Stimulated activated CD8-positive, alpha-beta memory T cell treated with anti-CD3 and anti-CD28 coated beads, Interleukin-2, amount 100 ng/mL, for 1 hour (primary cell): Measurements from ENCODE around the gene ARHGEF10L.

Experiments
- DNase-seq, 2 donors: peaks; one replicate each; pipeline ENCODE4 v3.0.0-alpha.2; 2020; ENCODE audit warnings: low read depth in 2 of 2

Gene ARHGEF10L

GRCh38 chr1:17588048-17588871 is 48.8 kb downstream of the ARHGEF10L start:
- no peak for DNase-seq

- no peak for DNase-seq
Measured at GRCh38 chr1:17591814-17592430, 52.4 kb downstream of the ARHGEF10L start.

GRCh38 chr1:17594026-17594425 is 54.5 kb downstream of the ARHGEF10L start:
- DNase-seq: no peak

- no peak for DNase-seq
Measured at GRCh38 chr1:17594690-17595601, 55.4 kb downstream of the ARHGEF10L start.

- no peak for DNase-seq
Measured at GRCh38 chr1:17595602-17595925, 56.1 kb downstream of the ARHGEF10L start.

GRCh38 chr1:17596186-17596585 is 56.7 kb downstream of the ARHGEF10L start:
- no peak for DNase-seq

- DNase-seq: no peak
Measured at GRCh38 chr1:17596651-17597509, 57.4 kb downstream of the ARHGEF10L start.

- DNase-seq: no peak
Measured at GRCh38 chr1:17597651-17598050, 58.2 kb downstream of the ARHGEF10L start.

GRCh38 chr1:17598251-17598650 is 58.8 kb downstream of the ARHGEF10L start:
- no peak for DNase-seq

- no peak for DNase-seq
Measured at GRCh38 chr1:17599291-17599953, 59.9 kb downstream of the ARHGEF10L start.

GRCh38 chr1:17599954-17600300 is 60.4 kb downstream of the ARHGEF10L start:
- DNase-seq: no peak

- no peak for DNase-seq
Measured at GRCh38 chr1:17600321-17600720, 60.8 kb downstream of the ARHGEF10L start.

GRCh38 chr1:17601643-17602382 is 62.3 kb downstream of the ARHGEF10L start:
- no peak for DNase-seq

- DNase-seq: no peak
Measured at GRCh38 chr1:17603091-17603841, 63.8 kb downstream of the ARHGEF10L start.

- no peak for DNase-seq
Measured at GRCh38 chr1:17605582-17606344, 66.3 kb downstream of the ARHGEF10L start.

- peak in 1 of 2 donors; percentile 4 for DNase-seq
Measured at GRCh38 chr1:17606826-17607440, 67.4 kb downstream of the ARHGEF10L start.

GRCh38 chr1:17607644-17608581 is 68.4 kb downstream of the ARHGEF10L start:
- no peak for DNase-seq
